Adrenal gland (tissue), 12 donors: ENCODE results near the gene C2orf42. TPM values are rescaled to one million over a fixed set of nuclear protein-coding genes. Genes with fewer than 3 reads are reported as not detected.

Experiments
- DNase-seq, 7 donors: peaks; one replicate each; pipeline ENCODE4 v3.0.0-alpha.2; 2019 to 2020
- H3K27ac ChIP-seq, 5 donors: fragments of 200-600 bp; sonication (generic) in 4 of 5; 1 replicate in 3 of 5; 2 replicates in 2 of 5; pipeline versions ENCODE4 v1.5.1 to v1.8.0; 2016 to 2020; ENCODE audit warnings: mild to moderate bottlenecking in 1 of 5
- H3K27me3 ChIP-seq: fragments of 200-600 bp; 2 replicates; pipeline ENCODE4 v1.8.0; 2021
- H3K36me3 ChIP-seq, 2 donors: fragments of 200-600 bp; replicated peaks in 1 of 2; 1 replicate in 1 of 2; 2 replicates in 1 of 2; pipeline versions ENCODE4 v1.5.1 to v1.8.0; 2018 to 2022
- H3K4me1 ChIP-seq, 2 donors: fragments of 200-600 bp; replicated peaks in 1 of 2; 1 replicate in 1 of 2; 2 replicates in 1 of 2; pipeline versions ENCODE4 v1.5.1 to v1.8.0; 2018 to 2021
- H3K4me3 ChIP-seq, 4 donors: fragments of 200-600 bp; sonication (generic) in 3 of 4; one replicate each; pipeline ENCODE4 v1.5.1; 2016 to 2018
- H3K9me3 ChIP-seq, 3 donors: fragments of 200-600 bp; sonication (generic) in 1 of 3; replicated peaks in 1 of 3; 1 replicate in 2 of 3; 2 replicates in 1 of 3; pipeline versions ENCODE4 v1.5.1 to v1.8.0; 2016 to 2021
- CTCF ChIP-seq, 6 experiments: fragments of 450-650 bp in 4 of 6; fragments of 200-600 bp in 2 of 6; sonication (generic) in 1 of 6; IDR thresholded peaks; 1 replicate in 5 of 6; 2 replicates in 1 of 6; pipeline versions ENCODE4 v1.5.1 to v1.8.0; 2016 to 2021; ENCODE audit warnings: antibody characterized with exemption in 6 of 6, mild to moderate bottlenecking in 2 of 6, moderate library complexity in 1 of 6
- POLR2A ChIP-seq, 2 donors: fragments of 450-650 bp; IDR thresholded peaks; one replicate each; pipeline ENCODE4 v1.6.1; 2017; ENCODE audit warnings: antibody characterized with exemption in 2 of 2, mild to moderate bottlenecking in 2 of 2, moderate library complexity in 1 of 2
- WGBS, 4 donors: extraction: QIAGEN DNeasy Blood & Tissue Kit in 2 of 4; methylation state at CpG; one replicate each; pipeline versions ENCODE4 v1.1.5 to v1.1.7; 2013 to 2017; 5-methylcytosine and 5-hydroxymethylcytosine counted together
- intact Hi-C, 2 donors: fragments of 100-400 bp; cut with DNase I; formaldehyde crosslinking; loops; one replicate each; pipeline versions ENCODE4 v1.14.1 to v1.15.0; 2022 to 2023
- polyA plus RNA-seq, 3 donors: library from polyadenylated mRNA; stranded (reverse); fragments of 200-250 nt in 2 of 3; fragments of 350-450 nt in 1 of 3; fragmentation: Illumina TruSeq in 1 of 3; extraction: RNeasy Lipid Tissue Mini Kit (QIAGEN cat#74804) in 1 of 3; gene quantifications; one replicate each; pipeline ENCODE4 v1.2.3, GENCODE V29; 2013 to 2014
- total RNA-seq, 9 donors: library from RNA; depleted of rRNA in 4 of 9; stranded (reverse); fragments of >200 nt in 4 of 9; fragments of 120-200 nt in 1 of 9; fragmentation: NEBNext Ultra II Directional in 1 of 9; extraction: Animal tissue kit (Norgen Biotek cat#: 25700) in 1 of 9; gene quantifications; one replicate each; pipeline versions ENCODE4 v1.1.0 to v1.2.4, GENCODE V29; 2013 to 2023
- donor health status: healthy with polysubstance abuse.
- donor health status: Bipolar disorder and iron deficiency.
- donor health status: DM: yes; HTN: yes; CAD: no.
- donor health status: DM: no; HTN: no; CAD: no.
- donor health status: DM: no; HTN: no; CAD: no.
- donor health status: DM: yes; HTN: yes; CAD: no.

C2orf42 gene
- total and polyA plus RNA-seq, 12 donors: 8.0 to 33.7 (median 16.5) TPM

- no peaks in the 10 kb centered on the region for H3K36me3 ChIP-seq
- H3K27ac ChIP-seq: no peak overlapping the region
- H3K27me3 ChIP-seq: no peaks in the 10 kb centered on the region
- H3K9me3 ChIP-seq: no peaks in the 10 kb centered on the region
- no peak overlapping the region for H3K4me3 ChIP-seq
- WGBS, 4 donors: 76 to 83% (median 80%) methylated on average over 6 to 9 of the region's 9 CpGs
- no peaks in the 10 kb centered on the region for H3K4me1 ChIP-seq
- TF ChIP-seq CTCF (IDR thresholded peaks at IDR 0.05) (no peak), POLR2A (IDR thresholded peaks at IDR 0.05) (no peak)
- intact Hi-C loops: no loop called here
- DNase-seq: no peak
Measured at GRCh38 chr2:70202236-70202806, 11.5 kb upstream of the C2orf42 start.

GRCh38 chr2:70201831-70202230, 11.0 kb upstream of the C2orf42 start:
- Histone ChIP-seq H3K9me3 (no peaks in the 10 kb centered on the region), H3K4me3 (no peak overlapping the region), H3K4me1 (no peaks in the 10 kb centered on the region), H3K36me3 (no peaks in the 10 kb centered on the region), H3K27ac (no peak overlapping the region), H3K27me3 (no peaks in the 10 kb centered on the region)
- DNase-seq: no peak
- TF ChIP-seq POLR2A (IDR thresholded peaks at IDR 0.05): no peak
- TF ChIP-seq CTCF (IDR thresholded peaks at IDR 0.05): no peak
- whole genome bisulfite sequencing, 4 donors: 93 to 96% (median 95%) methylated on average over 4 to 6 of the region's 6 CpGs
- intact Hi-C loops: no loop called here

GRCh38 chr2:70201225-70201768, 10.5 kb upstream of the C2orf42 start:
- DNase-seq: no peak
- intact Hi-C loops: no loop called here
- no peaks in the 10 kb centered on the region for H3K4me1 ChIP-seq
- H3K27me3 ChIP-seq: no peaks in the 10 kb centered on the region
- TF ChIP-seq POLR2A (IDR thresholded peaks at IDR 0.05) (no peak), CTCF (IDR thresholded peaks at IDR 0.05) (no peak)
- H3K27ac ChIP-seq: no peak overlapping the region
- 87 to 95% (median 93%) methylated on average over 3 of the region's 3 CpGs for WGBS, 4 donors
- H3K4me3 ChIP-seq: no peak overlapping the region
- no peaks in the 10 kb centered on the region for H3K9me3 ChIP-seq
- no peaks in the 10 kb centered on the region for H3K36me3 ChIP-seq

GRCh38 chr2:70199320-70199864, 8.6 kb upstream of the C2orf42 start:
- no peak for DNase-seq
- no peaks in the 10 kb centered on the region for H3K9me3 ChIP-seq
- 68 to 77% (median 75%) methylated on average over 4 of the region's 4 CpGs for WGBS, 4 donors
- no peak overlapping the region for H3K4me3 ChIP-seq
- H3K4me1 ChIP-seq: no peaks in the 10 kb centered on the region
- intact Hi-C loops: no loop called here
- H3K36me3 ChIP-seq: no peaks in the 10 kb centered on the region
- H3K27ac ChIP-seq: no peak overlapping the region
- TF ChIP-seq POLR2A (IDR thresholded peaks at IDR 0.05) (no peak), CTCF (IDR thresholded peaks at IDR 0.05) (no peak)
- H3K27me3 ChIP-seq: no peaks in the 10 kb centered on the region
